Activated T-helper 2 cell treated with anti-CD3 and anti-CD28 coated beads, Interferon-gamma antibody, Interleukin-2, Interleukin-4, amounts not matched to agents 10 μg/mL and 5 μg/mL and 100 μg/mL, durations not matched to agents 14 hours and 24 hours and 36 hours (primary cell): ENCODE data around the gene ZNF587B. TPM values are rescaled to one million over a fixed set of nuclear protein-coding genes. Genes with fewer than 3 reads are reported as not detected.
"Not testable (repeated sequence)": the region's sequence is repeated elsewhere in the genome, so short reads cannot be mapped to it uniquely, and the experiment has no call there.

ENCODE experiments used
- DNase-seq: peaks from one replicate; pipeline ENCODE4 v3.0.0; 2021; ENCODE audit warnings: low spot score
- H3K27ac Mint-ChIP-seq: one replicate; pipeline ENCODE4 v1.8.0; 2021; ENCODE audit warnings: mixed read lengths
- H3K27me3 Mint-ChIP-seq: one replicate; pipeline ENCODE4 v1.8.0; 2021; ENCODE audit warnings: low read depth, mixed read lengths
- H3K36me3 Mint-ChIP-seq: one replicate; pipeline ENCODE4 v1.8.0; 2021; ENCODE audit warnings: low read depth, mixed read lengths
- H3K4me1 Mint-ChIP-seq: one replicate; pipeline ENCODE4 v1.8.0; 2021; ENCODE audit warnings: low read depth, mixed read lengths
- H3K4me3 Mint-ChIP-seq: one replicate; pipeline ENCODE4 v1.8.0; 2021; ENCODE audit warnings: low read depth, mild to moderate bottlenecking, moderate library complexity, mixed read lengths
- H3K9me3 Mint-ChIP-seq: one replicate; pipeline ENCODE4 v1.8.0; 2021; ENCODE audit warnings: mixed read lengths
- intact Hi-C: fragments of 100-400 bp; cut with micrococcal nuclease; formaldehyde crosslinking; loops from one replicate; pipeline ENCODE4 v1.15.1; 2023
- total RNA-seq: library from RNA; stranded (reverse); gene quantifications from 2 replicates; pipeline ENCODE4 v1.2.3, GENCODE V29; 2022

Gene ZNF587B
- total RNA-seq: 20.8 and 21.3 TPM in 2 replicates

DNA sequence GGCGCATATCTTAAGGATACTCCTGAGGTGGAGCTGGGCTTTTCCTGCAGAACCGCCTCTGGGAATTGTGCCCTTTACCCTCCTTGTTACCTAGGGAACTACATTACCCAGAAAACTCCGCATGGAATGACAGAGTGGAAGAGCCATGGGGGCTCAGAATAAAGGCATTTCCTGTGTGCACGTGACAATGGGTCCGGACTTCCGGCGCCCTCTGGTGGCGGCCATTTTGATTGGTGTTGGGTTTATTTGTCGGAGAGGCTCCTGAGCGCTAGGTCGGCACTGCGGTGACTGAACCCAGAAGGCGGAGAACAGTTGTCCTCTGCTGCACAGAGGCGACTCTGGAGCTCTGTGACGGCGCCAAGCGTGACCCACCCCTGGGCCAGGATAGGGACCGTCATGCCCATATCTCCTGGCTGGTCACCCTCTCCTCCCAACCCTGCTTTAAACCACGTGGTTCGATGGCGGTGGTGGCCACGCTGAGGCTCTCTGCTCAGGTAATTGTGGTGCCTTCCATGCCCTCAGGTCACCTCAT lies at the start of gene ZNF587B:
ZNF587B (plus strand) TSS at position 229 of the 532 bp plus-strand sequence; CDS start at position 459, 230 bp downstream.
- Mint-ChIP-seq H3K36me3 (peaks cover 58% of the 10 kb centered on the region), H3K27ac (no peak within 1 kb of the TSS), H3K9me3 (peaks cover 3% of the 10 kb centered on the region), H3K4me3 (no peak within 1 kb of the TSS), H3K27me3 (no peaks in the 10 kb centered on the region), H3K4me1 (peaks cover 4% of the 10 kb centered on the region)
- intact Hi-C loops: no loop called here
- DNase-seq: no peak

DNA sequence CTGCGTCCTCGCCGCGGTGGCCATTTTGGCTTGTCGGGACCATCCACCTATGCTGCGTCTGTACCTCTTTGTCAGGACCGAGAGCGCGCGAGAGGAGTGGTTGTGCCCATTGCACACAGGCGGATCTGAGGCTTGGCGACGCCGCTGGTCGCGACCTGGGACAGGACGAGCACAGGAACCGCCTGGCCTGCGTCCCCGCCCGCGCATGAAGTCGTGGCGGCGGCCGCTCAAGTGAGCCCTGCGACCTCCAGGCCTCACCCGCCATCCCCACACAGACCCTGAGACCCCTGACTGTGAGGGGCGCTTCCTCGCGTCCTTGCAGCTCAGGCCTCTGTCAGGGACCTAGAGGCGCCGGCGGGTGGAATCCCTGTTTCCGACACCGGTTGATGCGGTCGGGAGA lies 43.8 kb upstream of the ZNF587B start:
- Mint-ChIP-seq H3K4me1 (no peaks in the 10 kb centered on the region), H3K27ac (no peak overlapping the region), H3K36me3 (peaks cover 67% of the 10 kb centered on the region), H3K27me3 (no peaks in the 10 kb centered on the region), H3K9me3 (peaks cover 55% of the 10 kb centered on the region), H3K4me3 (no peak overlapping the region)
- DNase-seq: no peak
- intact Hi-C loops: no loop called here

- intact Hi-C loops: no loop called here
- DNase-seq: no peak
- H3K27ac Mint-ChIP-seq: no peak overlapping the region
- H3K4me1 Mint-ChIP-seq: no peaks in the 10 kb centered on the region
- peaks cover 68% of the 10 kb centered on the region for H3K36me3 Mint-ChIP-seq
- H3K27me3 Mint-ChIP-seq: no peaks in the 10 kb centered on the region
- H3K9me3 Mint-ChIP-seq: peaks cover 54% of the 10 kb centered on the region
- H3K4me3 Mint-ChIP-seq: no peak overlapping the region
Measured at GRCh38 chr19:57786906-57787305, 43.2 kb upstream of the ZNF587B start.

DNA sequence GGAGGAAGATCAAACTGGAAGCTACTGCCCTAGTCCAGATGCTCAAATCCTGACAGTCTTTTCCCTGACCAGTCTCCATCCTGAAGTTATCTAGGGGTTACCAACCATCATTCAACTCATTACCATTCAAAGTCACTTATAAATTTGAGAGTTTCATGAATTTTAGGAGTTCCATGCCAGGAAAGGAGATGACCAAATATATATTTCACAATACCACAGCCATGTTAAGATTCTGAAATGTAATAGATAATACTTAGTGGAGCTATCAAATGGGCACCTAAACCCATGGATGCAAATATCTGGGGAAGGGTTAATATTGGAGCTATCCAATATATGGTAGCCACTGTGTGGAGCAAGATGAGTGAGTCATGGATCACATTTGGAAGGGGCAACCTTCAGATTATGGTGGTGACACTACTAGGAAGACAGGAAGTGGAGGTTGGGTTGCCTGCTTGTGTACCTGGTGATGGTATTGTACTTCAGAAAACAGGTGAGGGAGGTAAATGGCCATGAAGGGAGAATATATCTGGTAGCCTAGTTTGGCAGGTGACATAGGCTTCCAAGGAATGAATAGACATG lies 41.9 kb upstream of the ZNF587B start:
- intact Hi-C loops: no loop called here
- peaks cover 59% of the 10 kb centered on the region for H3K9me3 Mint-ChIP-seq
- peaks cover 70% of the 10 kb centered on the region for H3K36me3 Mint-ChIP-seq
- H3K4me3 Mint-ChIP-seq: no peak overlapping the region
- H3K27me3 Mint-ChIP-seq: no peaks in the 10 kb centered on the region
- no peak for DNase-seq
- no peaks in the 10 kb centered on the region for H3K4me1 Mint-ChIP-seq
- no peak overlapping the region for H3K27ac Mint-ChIP-seq

DNA sequence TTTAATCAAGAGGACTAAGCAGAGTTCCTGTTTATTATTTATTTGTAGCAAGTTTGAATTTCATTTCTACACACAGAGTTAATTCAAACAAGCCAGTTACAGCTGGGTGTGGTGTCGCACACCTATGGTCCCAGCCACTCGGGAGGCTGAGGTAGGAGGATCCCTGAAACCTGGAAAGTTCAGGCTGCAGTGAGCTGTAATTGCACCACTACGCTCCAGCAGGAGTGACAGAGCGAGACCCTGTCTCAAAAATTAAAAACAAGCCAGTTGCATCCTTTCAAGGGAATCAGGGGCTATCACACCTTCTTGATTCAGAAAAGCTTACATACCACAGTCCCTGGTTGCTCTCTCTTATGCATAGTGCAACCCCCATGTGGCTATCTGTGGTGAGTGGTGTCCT lies 40.8 kb upstream of the ZNF587B start:
- H3K4me3 Mint-ChIP-seq: no peak overlapping the region
- no peaks in the 10 kb centered on the region for H3K27me3 Mint-ChIP-seq
- peaks cover 65% of the 10 kb centered on the region for H3K9me3 Mint-ChIP-seq
- no peaks in the 10 kb centered on the region for H3K4me1 Mint-ChIP-seq
- peaks cover 75% of the 10 kb centered on the region for H3K36me3 Mint-ChIP-seq
- intact Hi-C loops: no loop called here
- DNase-seq: no peak
- H3K27ac Mint-ChIP-seq: no peak overlapping the region

DNA sequence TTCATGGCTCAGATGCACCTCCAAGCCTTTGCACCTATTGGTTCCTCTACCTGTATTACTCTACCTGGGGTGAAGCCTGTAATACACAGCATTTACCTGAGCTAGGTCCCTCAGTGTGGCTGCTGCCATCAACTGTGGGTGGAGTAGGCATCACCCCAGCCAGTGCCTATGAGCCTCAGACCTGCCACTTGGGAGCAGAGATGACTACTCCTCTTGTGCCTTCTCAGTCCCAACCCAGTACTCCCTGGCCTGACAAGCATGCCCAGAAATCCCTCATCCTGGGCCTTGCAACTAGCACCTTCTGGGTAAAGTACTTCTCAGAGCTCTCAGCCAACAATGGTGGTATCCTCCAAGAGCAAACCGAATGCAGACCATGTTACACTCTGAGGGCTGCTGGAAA lies 33.5 kb upstream of the ZNF587B start:
- H3K4me3 Mint-ChIP-seq, H3K4me1 Mint-ChIP-seq, H3K27ac Mint-ChIP-seq, intact Hi-C loops, DNase-seq, H3K27me3 Mint-ChIP-seq: not testable (repeated sequence)
- Mint-ChIP-seq H3K36me3 (peaks cover 58% of the 10 kb centered on the region), H3K9me3 (peaks cover 24% of the 10 kb centered on the region)

DNA sequence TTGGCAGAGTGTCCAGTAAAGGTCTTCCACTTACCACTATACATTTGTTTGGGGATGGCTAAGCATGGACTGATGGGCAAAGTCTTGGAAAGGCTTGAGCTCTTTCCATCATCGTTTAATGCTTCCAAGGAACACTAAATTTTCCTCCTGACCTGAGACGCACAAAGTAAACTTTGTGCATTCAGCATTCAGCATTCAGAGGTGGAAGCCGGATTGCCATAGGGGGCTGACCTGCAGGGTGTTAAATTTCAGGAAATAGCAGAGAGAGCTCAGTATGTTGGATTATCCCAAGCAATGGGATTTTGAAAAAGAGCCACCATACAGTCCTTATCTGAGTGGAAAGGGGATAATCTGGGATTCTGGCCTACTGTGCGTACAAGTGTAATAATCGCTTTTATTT lies 29.4 kb upstream of the ZNF587B start:
- Mint-ChIP-seq H3K4me1 (peaks cover 7% of the 10 kb centered on the region), H3K36me3 (peaks cover 58% of the 10 kb centered on the region), H3K27ac (no peak overlapping the region), H3K4me3 (no peak overlapping the region), H3K9me3 (peaks cover 6% of the 10 kb centered on the region), H3K27me3 (no peaks in the 10 kb centered on the region)
- no peak for DNase-seq
- intact Hi-C loops: no loop called here

DNA sequence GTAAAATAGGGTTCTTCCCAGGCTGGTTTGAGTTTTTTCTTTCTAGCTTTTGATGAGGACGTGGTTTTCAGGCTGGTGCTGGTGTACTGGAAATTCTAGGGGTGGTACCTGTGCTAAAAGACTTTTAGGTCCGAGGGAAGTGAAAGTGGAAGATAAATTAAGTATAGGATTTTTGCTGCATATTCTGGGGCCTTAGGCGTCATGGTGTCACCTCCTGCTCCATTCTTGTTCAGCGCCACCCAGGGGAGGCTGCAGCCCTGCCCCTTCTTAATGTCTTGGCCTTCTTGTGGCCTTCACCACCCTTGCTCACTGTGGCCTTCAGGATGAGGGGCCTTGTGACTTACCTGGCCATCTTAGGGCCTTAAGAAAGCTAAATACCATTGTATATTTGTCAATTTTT lies 27.8 kb upstream of the ZNF587B start:
- no peak overlapping the region for H3K27ac Mint-ChIP-seq
- intact Hi-C loops: no loop called here
- H3K27me3 Mint-ChIP-seq: no peaks in the 10 kb centered on the region
- DNase-seq: no peak
- H3K36me3 Mint-ChIP-seq: peaks cover 59% of the 10 kb centered on the region
- peaks cover 7% of the 10 kb centered on the region for H3K4me1 Mint-ChIP-seq
- H3K9me3 Mint-ChIP-seq: no peaks in the 10 kb centered on the region
- no peak overlapping the region for H3K4me3 Mint-ChIP-seq

- H3K27me3 Mint-ChIP-seq: no peaks in the 10 kb centered on the region
- H3K9me3 Mint-ChIP-seq: peaks cover 4% of the 10 kb centered on the region
- peak overlapping the region; percentile 55 for H3K4me3 Mint-ChIP-seq
- peak overlapping the region; percentile 18 for H3K27ac Mint-ChIP-seq
- DNase-seq: no peak
- H3K4me1 Mint-ChIP-seq: peaks cover 7% of the 10 kb centered on the region
- intact Hi-C loops: no loop called here
- peaks cover 67% of the 10 kb centered on the region for H3K36me3 Mint-ChIP-seq
Measured at GRCh38 chr19:57803265-57803593, 26.9 kb upstream of the ZNF587B start.

DNA sequence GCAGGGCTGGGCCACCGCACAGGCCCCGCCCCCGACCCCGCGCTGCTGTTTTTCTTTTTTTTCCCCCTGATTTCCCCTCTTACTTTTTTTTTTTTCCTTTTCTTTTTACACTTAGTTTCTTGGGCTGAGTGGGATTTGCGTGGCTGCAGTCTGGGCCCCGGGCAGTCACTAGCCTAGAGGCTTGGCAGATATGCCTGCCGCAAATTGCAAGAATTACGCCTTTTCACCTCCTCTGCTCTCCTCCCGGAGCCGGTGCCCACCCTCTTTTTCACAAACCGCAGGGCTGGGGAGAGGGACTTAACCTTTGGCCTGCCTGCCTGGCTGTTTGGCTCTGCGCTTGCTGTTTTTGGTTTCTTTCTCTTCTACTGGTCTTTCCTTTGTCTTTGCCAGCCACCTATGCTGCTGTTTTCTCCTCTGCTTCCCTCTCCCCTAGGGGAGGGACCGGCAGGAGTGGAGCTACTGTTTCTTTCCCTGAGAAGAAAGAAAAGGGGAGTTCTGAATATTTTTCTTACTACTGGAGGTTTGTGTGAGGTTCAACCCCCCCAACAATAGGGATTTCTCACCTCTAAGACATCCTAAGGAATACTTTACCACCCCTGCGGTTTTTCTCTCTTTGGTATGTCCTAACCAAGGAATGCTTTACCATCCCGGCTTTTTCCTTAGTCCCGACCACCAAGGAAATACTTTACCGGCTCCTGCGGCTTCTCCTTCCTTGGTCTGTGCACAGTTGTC lies 26.3 kb upstream of the ZNF587B start:
- Mint-ChIP-seq H3K27me3 (no peaks in the 10 kb centered on the region), H3K9me3 (peaks cover 4% of the 10 kb centered on the region), H3K4me3 (peak overlapping the region; percentile 55), H3K4me1 (peaks cover 7% of the 10 kb centered on the region), H3K27ac (peak overlapping the region; percentile 14), H3K36me3 (peaks cover 72% of the 10 kb centered on the region)
- DNase-seq: no peak
- intact Hi-C loops: no loop called here

- intact Hi-C loops: no loop called here
- Mint-ChIP-seq H3K27me3 (no peaks in the 10 kb centered on the region), H3K36me3 (peaks cover 81% of the 10 kb centered on the region), H3K9me3 (peaks cover 4% of the 10 kb centered on the region), H3K4me1 (peaks cover 20% of the 10 kb centered on the region), H3K27ac (no peak overlapping the region), H3K4me3 (no peak overlapping the region)
- DNase-seq: no peak
Measured at GRCh38 chr19:57807541-57807940, 22.6 kb upstream of the ZNF587B start.

DNA sequence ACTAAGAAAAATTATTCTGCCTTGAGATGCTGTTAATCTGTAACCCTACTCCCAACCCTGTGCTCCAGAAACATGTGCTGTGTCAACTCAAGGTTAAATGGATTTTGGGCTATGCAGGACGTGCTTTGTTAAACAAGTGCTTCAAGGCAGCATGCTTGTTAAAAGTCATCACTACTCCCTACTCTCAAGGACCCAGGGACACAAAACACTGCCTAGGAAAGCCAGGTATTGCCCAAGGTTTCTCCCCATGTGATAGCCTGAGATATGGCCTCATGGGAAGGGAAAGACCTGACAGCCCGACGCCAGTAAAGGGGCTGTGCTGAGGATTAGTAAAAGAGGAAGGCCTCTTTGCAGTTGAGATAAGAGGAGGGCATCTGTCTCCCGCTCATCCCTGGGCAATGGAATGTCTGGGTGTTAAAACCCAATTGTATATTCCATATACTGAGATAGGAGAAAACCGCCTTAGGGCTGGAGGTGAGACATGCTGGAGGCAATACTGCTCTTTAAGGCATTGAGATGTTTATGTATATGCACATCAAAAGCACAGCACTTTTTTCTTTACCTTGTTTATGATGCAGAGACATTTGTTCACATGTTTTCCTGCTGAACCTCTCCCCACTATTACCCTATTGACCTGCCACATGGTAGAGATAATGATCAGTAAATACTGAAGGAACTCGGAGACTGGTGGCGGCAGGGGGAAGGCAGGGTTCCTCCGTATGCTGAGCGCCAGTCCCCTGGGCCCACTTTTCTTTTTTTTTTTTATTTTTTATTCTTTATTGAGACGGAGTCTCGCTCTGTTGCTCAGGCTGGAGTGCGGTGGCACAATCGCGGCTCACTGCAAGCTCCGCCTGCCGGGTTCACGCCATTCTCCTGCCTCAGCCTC lies 19.4 kb upstream of the ZNF587B start:
- intact Hi-C loops: loop anchor here (5.0 to 10.0 kb wide), 2 partner anchors 37 to 236 kb away; partner anchors contain the start of genes ZNF416 and ZNF587
- Mint-ChIP-seq H3K4me1 (peaks cover 32% of the 10 kb centered on the region), H3K36me3 (peaks cover 70% of the 10 kb centered on the region)
- H3K4me3 Mint-ChIP-seq, H3K27me3 Mint-ChIP-seq, H3K27ac Mint-ChIP-seq, DNase-seq, H3K9me3 Mint-ChIP-seq: not testable (repeated sequence)
